K562 (cell line): ENCODE data around the gene CCDC183. TPM values are rescaled to one million over a fixed set of nuclear protein-coding genes. Genes with fewer than 3 reads are reported as not detected.

Experiments
- MGA ChIP-seq: fragments of 450-650 bp; IDR thresholded peaks from 2 replicates; pipeline ENCODE4 v1.6.1; 2016; ENCODE audit warnings: mild to moderate bottlenecking, moderate library complexity
- polyA plus RNA-seq, 8 experiments: library from polyadenylated mRNA; depleted of rRNA in 4 of 8; stranded (reverse) in 5 of 8; unstranded in 3 of 8; fragments of >200 nt; fragmentation: Nextera tagmentation in 2 of 8; fragmentation: Illumina TruSeq in 1 of 8; extraction: Ambion mirVana in 2 of 8; extraction: Trizol in 1 of 8; gene quantifications; 2 replicates each; pipeline versions ENCODE4 v1.2.1 to v1.2.3, GENCODE V29; 2011 to 2014; ENCODE audit warnings: inconsistent platforms in 1 of 8, missing spikeins in 1 of 8
- total RNA-seq, 7 experiments: library from RNA; depleted of rRNA in 6 of 7; stranded (reverse); fragments of >200 nt in 6 of 7; fragmentation: Illumina TruSeq in 2 of 7; extraction: Trizol in 2 of 7; gene quantifications; 2 replicates each; pipeline versions ENCODE4 v1.2.1 to v1.2.3, GENCODE V29; 2011 to 2021; ENCODE audit warnings: low replicate concordance in 1 of 7

The CCDC183 gene
- total and polyA plus RNA-seq, 9 of the 15 experiments (the other 6 are each of a cell fraction or from before 2014, with no cell fraction given), result 0.21 to 0.60 (median 0.29) TPM; not detected in 4

- no peak for TF ChIP-seq MGA
- TF ChIP-seq, all 486 proteins: peak for 5
Observed at GRCh38 chr9:136838314-136839228, 42.4 kb downstream of the CCDC183 start (continued).
